ENCODE results near the gene DUSP28.

The DUSP28 gene

GRCh38 chr2:240568678-240569522 lies 8.7 kb downstream of the DUSP28 start:
- Histone ChIP-seq H3K9me3 (ENCODE audit: severe bottlenecking) (no peaks in the 10 kb centered on the region), H3K27ac (peak overlapping the region; percentile 72), H3K36me3 (no peaks in the 10 kb centered on the region), H3K27me3 (ENCODE audit: insufficient read depth, low read depth, severe bottlenecking) (no peaks in the 10 kb centered on the region), H3K4me3 (ENCODE audit: low read depth, low read length) (peak overlapping the region; percentile 53)
- TF ChIP-seq CTCF (IDR thresholded peaks at IDR 0.05; ENCODE audit: low read depth, low read length): no peak
- DNase-seq: peak; percentile 35

DNA sequence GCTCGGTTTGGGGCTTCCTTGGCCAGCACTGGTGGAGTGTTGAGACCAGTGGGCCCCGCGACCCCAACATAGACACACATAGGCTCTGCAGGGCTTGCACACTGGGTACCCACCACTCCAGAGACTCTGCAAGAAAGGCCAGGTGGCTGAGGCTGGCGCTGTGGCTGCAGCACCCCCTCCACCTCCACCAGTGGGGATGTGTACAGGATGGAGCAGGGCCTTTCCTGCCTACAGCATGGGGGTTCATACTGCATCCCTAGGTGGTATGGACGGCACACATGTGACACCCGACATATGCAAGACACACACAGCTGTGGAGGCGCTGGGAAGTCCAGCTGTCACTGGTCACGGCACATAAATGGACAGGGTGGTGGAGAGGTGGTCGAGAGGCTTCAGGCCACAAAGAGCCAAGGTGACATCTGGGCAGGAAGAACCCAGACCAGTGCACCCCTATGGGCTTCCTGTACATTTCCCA lies 9.4 kb downstream of the DUSP28 start:
- Histone ChIP-seq H3K36me3 (no peaks in the 10 kb centered on the region), H3K27me3 (ENCODE audit: insufficient read depth, low read depth, severe bottlenecking) (no peaks in the 10 kb centered on the region), H3K27ac (no peak overlapping the region), H3K4me3 (ENCODE audit: low read depth, low read length) (peak overlapping the region; percentile 53), H3K9me3 (ENCODE audit: severe bottlenecking) (no peaks in the 10 kb centered on the region)
- no peak for DNase-seq
- TF ChIP-seq CTCF (IDR thresholded peaks at IDR 0.05; ENCODE audit: low read depth, low read length): no peak

DNA sequence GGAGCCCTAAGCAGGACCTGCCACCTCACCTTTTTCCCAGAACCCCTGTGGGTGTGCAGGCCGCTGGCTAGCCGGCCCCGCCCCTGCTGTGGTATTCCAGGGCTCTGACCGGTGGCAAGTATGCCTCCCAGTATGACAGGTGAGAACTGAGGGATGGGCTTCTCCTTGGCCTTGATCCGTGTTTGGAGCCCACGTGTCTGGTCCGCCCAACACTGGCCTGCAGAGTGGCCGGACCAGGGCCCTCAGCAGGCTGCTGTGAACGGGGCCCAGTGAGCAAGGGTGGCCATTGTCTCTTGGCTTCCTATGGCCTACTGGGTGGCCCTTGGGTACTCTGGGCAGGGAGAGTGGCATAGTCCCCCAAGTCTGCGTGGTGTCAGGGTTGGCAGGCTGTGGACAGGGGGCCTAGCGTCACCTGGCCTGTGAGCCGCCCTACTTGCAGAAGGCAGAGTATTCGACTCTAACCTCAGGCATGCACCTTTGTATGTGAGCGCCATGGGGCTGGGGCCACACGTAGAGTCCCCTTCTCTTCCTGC lies 9.9 kb downstream of the DUSP28 start:
- no peaks in the 10 kb centered on the region for H3K9me3 ChIP-seq (ENCODE audit: severe bottlenecking)
- TF ChIP-seq CTCF (IDR thresholded peaks at IDR 0.05; ENCODE audit: low read depth, low read length): no peak
- H3K27me3 ChIP-seq (ENCODE audit: insufficient read depth, low read depth, severe bottlenecking): no peaks in the 10 kb centered on the region
- no peak overlapping the region for H3K4me3 ChIP-seq (ENCODE audit: low read depth, low read length)
- DNase-seq: peak; percentile 6
- H3K27ac ChIP-seq: no peak overlapping the region
- no peaks in the 10 kb centered on the region for H3K36me3 ChIP-seq

- H3K4me3 ChIP-seq (ENCODE audit: low read depth, low read length): no peak overlapping the region
- H3K27ac ChIP-seq: no peak overlapping the region
- H3K36me3 ChIP-seq: no peaks in the 10 kb centered on the region; the same call in 1 of the 2 replicates
Measured at GRCh38 chr2:240570531-240571313, 10.6 kb downstream of the DUSP28 start.

More at GRCh38 chr2:240570531-240571313, 10.6 kb downstream of the DUSP28 start:
- H3K27me3 ChIP-seq (ENCODE audit: insufficient read depth, low read depth, severe bottlenecking): no peaks in the 10 kb centered on the region
- peak; percentile 7 for DNase-seq
- no peak for TF ChIP-seq CTCF (IDR thresholded peaks at IDR 0.05; ENCODE audit: low read depth, low read length)
- H3K9me3 ChIP-seq (ENCODE audit: severe bottlenecking): no peaks in the 10 kb centered on the region
